Measurements from ENCODE around the gene MTRF1. TPM values are rescaled to one million over a fixed set of nuclear protein-coding genes. Genes with fewer than 3 reads are reported as not detected.

The MTRF1 gene
- total and polyA plus RNA-seq, 2 of the 8 experiments (the other 6 are each of a cell fraction or from before 2014, with no cell fraction given), result 8.0 to 19.2 TPM

- Histone ChIP-seq H4K8ac (ENCODE audit: extremely low read depth, insufficient read depth, low read length) (no peak overlapping the region), H3K79me1 (ENCODE audit: low read depth, low read length) (no peaks in the 10 kb centered on the region), H3K36me3 (ENCODE audit: control insufficient read depth in 2 of 4, insufficient read depth in 4 of 4, low read length in 3 of 4) (no peaks in the 10 kb centered on the region), H3K18ac (ENCODE audit: extremely low read depth, low read length) (no peak overlapping the region), H2AFZ (ENCODE audit: low read length) (no peak overlapping the region), H4K20me1 (replicated peaks in 1 of 2; ENCODE audit: control insufficient read depth in 1 of 2, insufficient read depth in 2 of 2, low read length in 2 of 2) (no peaks in the 10 kb centered on the region), H2AK5ac (ENCODE audit: low read depth, low read length) (no peak overlapping the region), H3K9ac (replicated peaks in 1 of 4; ENCODE audit: extremely low read depth in 1 of 4, low read depth in 3 of 4, low read length in 3 of 4) (no peak overlapping the region), H3K9me3 (ENCODE audit: insufficient read depth in 2 of 2, low read depth in 1 of 2, low read length in 1 of 2) (peaks cover 0 to 8% of the 10 kb centered on the region in 2 experiments; a peak in 1 of 4 replicates), H3K56ac (replicated peaks; ENCODE audit: insufficient read length, low read depth, low read length) (no peak overlapping the region), H3K4me3 (ENCODE audit: extremely low read depth in 1 of 4, insufficient read depth in 2 of 4, low read depth in 3 of 4, low read length in 4 of 4) (no peak overlapping the region), H4K91ac (replicated peaks; ENCODE audit: insufficient read length, low read length) (no peak overlapping the region), H3K23me2 (ENCODE audit: low read depth, low read length) (no peaks in the 10 kb centered on the region), H3K23ac (ENCODE audit: insufficient read length) (no peak overlapping the region), H3K27me3 (replicated peaks in 1 of 4; ENCODE audit: control insufficient read depth in 3 of 4, extremely low read depth in 1 of 4, insufficient read depth in 3 of 4, low read length in 3 of 4) (no peaks in the 10 kb centered on the region), H3K27ac (ENCODE audit: low read depth, low read length) (no peak overlapping the region), H3K14ac (ENCODE audit: insufficient read length) (no peak overlapping the region), H3K4me2 (ENCODE audit: insufficient read depth in 1 of 2, low read depth in 2 of 2, low read length in 2 of 2) (no peak overlapping the region), H3K4me1 (replicated peaks in 1 of 4; ENCODE audit: control insufficient read depth in 3 of 4, insufficient read depth in 4 of 4, low read length in 3 of 4) (no peaks in the 10 kb centered on the region), H2BK120ac (replicated peaks; ENCODE audit: low read depth, low read length) (no peak overlapping the region), H3K79me2 (ENCODE audit: control insufficient read depth in 1 of 2, insufficient read depth in 2 of 2, low read length in 2 of 2) (no peaks in the 10 kb centered on the region), H3K4ac (replicated peaks; ENCODE audit: insufficient read length, low read depth, low read length) (no peak overlapping the region), H2BK15ac (ENCODE audit: low read length) (no peak overlapping the region), H2BK5ac (ENCODE audit: low read depth, low read length) (no peak overlapping the region; the same call in 1 of the 2 replicates), H4K5ac (ENCODE audit: insufficient read length, low read depth, low read length) (no peak overlapping the region), H2BK20ac (ENCODE audit: low read length) (no peak overlapping the region), H2BK12ac (ENCODE audit: low read depth, low read length) (no peak overlapping the region)
- FAIRE-seq, result no peak
- 61% methylated on average over 3 of the region's 3 CpGs; no CpG with 5 or more reads in 1 of the 2 experiments for WGBS, 2 experiments (ENCODE audit: extremely low coverage in 1 of 2, insufficient coverage in 1 of 2, insufficient read length in 1 of 2, insufficient replicate concordance in 2 of 2, low coverage in 1 of 2, low lambda C conversion rate in 2 of 2, missing lambda C conversion rate in 1 of 2)
- no peak for DNase-seq (ENCODE audit: low read depth in 1 of 2, low spot score in 2 of 2)
- POLR2A ChIA-PET (ENCODE audit: partially characterized antibody), result no interaction called here
- TF ChIP-seq USF2 (IDR thresholded peaks at IDR 0.05; ENCODE audit: low read length) (no peak), EGR1 (IDR thresholded peaks at IDR 0.05; ENCODE audit: borderline replicate concordance, low read depth, low read length) (no peak), CEBPB (IDR thresholded peaks at IDR 0.05; ENCODE audit: low read depth, low read length) (no peak), CBX5 (IDR thresholded peaks at IDR 0.05; ENCODE audit: low read depth, low read length) (no peak), HDAC6 (IDR thresholded peaks at IDR 0.05; ENCODE audit: low read depth, low read length) (no peak), SIRT6 (IDR thresholded peaks at IDR 0.05; ENCODE audit: low read length) (no peak), RAD21 (IDR thresholded peaks at IDR 0.05 in 1 of 2, conservative IDR thresholded peaks at IDR 0.05 in 1 of 2; ENCODE audit: low read depth in 2 of 2, low read length in 2 of 2) (no peak), SRF (IDR thresholded peaks at IDR 0.05; ENCODE audit: low read depth, low read length) (no peak), POLR2A (IDR thresholded peaks at IDR 0.05; ENCODE audit: control extremely low read depth in 1 of 2, low read depth in 2 of 2, low read length in 2 of 2) (no peak), SIX5 (IDR thresholded peaks at IDR 0.05; ENCODE audit: low read depth, low read length) (no peak), RNF2 (IDR thresholded peaks at IDR 0.05; ENCODE audit: borderline replicate concordance, low read depth, low read length, missing control alignments, poor library complexity, severe bottlenecking) (no peak)
- CTCF ChIA-PET (ENCODE audit: partially characterized antibody), result interaction anchor here (0.9 to 1.6 kb wide), 2 partner anchors 17 to 160 kb away, joined by 3 to 6 read pairs; no protein-coding TSS in a partner anchor
Measured at GRCh38 chr13:41213919-41214318, 49.5 kb downstream of the MTRF1 start.

All from H1 (cell line).